Astrocyte of the hippocampus (primary cell): ENCODE results near the gene EVC2.
"Not testable (repeated sequence)": the region's sequence is repeated elsewhere in the genome, so short reads cannot be mapped to it uniquely, and the experiment has no call there.

Experiments
- DNase-seq: peaks from one replicate; pipeline ENCODE4 v3.0.0; 2011; ENCODE audit warnings: low read depth, low spot score

EVC2 gene

GRCh38 chr4:5746829-5747737 is 38.7 kb upstream of the EVC2 start:
- DNase-seq, result peak; percentile 75

- no peak for DNase-seq
Observed at GRCh38 chr4:5746250-5746649, 37.9 kb upstream of the EVC2 start.

- DNase-seq, result no peak
Observed at GRCh38 chr4:5742968-5743367, 34.6 kb upstream of the EVC2 start.

- no peak for DNase-seq
Observed at GRCh38 chr4:5742388-5742787, 34.0 kb upstream of the EVC2 start.

GRCh38 chr4:5738061-5738460 is 29.7 kb upstream of the EVC2 start:
- DNase-seq, result no peak

DNA sequence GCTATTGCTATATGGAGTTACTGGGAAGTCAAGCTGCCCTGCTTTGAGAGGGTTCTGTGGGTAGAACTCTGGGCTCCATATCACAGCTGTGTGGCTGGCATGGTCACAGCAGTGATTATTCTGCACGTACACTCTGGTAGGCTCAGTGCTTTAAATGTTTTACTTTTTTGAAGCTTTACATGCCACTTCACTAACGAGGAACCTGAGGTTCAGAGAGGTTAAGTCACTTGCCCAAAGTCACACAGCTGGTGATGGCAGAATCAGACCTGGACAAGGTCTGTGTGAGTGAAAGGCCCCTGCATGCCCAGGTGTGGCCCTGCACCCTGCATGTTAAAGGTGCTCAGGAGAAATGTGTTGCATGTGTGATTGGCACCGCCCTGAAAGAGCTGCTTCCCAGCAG is 27.1 kb upstream of the EVC2 start:
- no peak for DNase-seq

DNA sequence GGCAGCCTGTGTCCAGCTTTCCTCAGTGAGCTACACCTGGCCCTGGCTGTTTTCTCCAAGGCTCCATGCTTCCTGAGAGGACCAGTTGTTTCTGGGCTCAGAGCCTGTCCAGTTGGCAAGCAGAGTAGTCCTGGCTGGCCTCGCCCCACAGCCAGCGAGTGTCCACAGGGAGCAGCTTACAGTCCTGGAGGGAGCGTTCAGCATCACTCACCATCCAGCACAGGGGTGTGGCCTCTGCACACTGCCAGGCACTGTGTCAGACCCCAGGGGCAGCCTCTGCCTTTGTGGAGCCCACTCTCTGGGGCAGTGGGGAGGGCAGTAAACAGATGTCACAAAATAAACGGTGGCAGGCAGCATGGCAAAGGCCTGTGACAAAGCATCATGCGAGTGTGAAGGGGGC is 26.5 kb upstream of the EVC2 start:
- no peak for DNase-seq

DNA sequence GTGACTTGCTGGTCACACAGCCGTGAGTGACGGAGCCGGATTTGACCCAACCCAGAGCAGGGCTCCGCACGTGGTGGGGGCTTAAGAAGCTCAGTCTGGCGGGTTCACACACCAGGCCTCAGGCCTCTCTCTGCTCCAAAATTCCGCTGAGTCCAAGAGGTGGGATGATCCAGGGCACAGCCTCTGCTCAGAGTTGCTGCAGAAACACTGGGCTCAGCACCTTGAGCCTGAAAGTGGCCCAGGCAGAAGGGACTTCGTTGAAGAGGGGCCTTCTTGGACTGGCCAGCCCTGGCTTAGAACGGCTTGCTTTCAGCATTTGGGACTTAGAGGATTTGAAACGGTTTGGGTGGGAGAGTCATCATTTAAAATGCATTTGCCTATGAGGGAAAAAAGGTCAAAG is 23.8 kb upstream of the EVC2 start:
- no peak for DNase-seq

GRCh38 chr4:5730993-5731990 is 22.9 kb upstream of the EVC2 start:
- DNase-seq, result no peak

- DNase-seq, result no peak
Observed at GRCh38 chr4:5730436-5730835, 22.1 kb upstream of the EVC2 start.

GRCh38 chr4:5728412-5728811 is 20.1 kb upstream of the EVC2 start:
- not testable (repeated sequence) for DNase-seq

GRCh38 chr4:5724377-5724776 is 16.0 kb upstream of the EVC2 start:
- no peak for DNase-seq

DNA sequence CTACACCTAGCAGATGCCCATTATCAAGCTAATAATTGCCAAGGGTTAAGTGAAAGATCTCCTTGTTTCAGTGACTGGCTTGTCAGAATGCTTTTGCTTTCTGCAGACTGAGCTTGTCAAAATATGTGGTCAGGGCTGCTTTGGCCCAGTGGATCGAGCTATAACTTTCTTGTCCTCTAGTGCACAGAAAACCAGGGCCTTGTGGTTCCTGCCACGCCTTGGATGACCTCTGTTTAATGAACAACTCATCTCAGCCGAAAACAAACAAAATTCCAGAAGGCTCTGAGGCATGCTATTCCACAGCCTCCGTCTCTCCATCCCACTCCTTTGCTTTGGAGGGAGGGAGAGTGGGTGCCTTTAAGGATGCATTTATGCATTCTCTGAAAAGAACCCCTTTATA is 14.0 kb upstream of the EVC2 start:
- DNase-seq, result peak; percentile 66

- DNase-seq, result no peak
Observed at GRCh38 chr4:5721923-5722322, 13.6 kb upstream of the EVC2 start.

DNA sequence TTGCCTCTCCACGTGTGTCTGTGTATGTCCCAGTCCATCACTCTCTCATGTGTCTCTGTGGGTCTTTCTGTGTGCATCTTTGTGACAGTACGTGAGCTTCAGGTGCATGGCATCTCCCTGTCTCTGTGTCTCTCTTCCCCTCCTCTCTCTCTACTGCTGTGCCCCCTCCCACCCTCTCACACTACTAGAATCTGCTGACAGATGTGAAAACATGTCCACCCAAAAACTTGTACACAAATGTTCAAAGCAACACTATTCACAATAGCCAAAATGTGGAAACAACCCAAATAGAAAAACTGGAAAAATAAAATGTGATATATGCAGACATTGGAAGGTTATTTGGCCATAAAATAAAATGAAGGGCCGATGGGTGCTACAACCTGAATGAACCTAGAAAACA is 12.6 kb upstream of the EVC2 start:
- no peak for DNase-seq

DNA sequence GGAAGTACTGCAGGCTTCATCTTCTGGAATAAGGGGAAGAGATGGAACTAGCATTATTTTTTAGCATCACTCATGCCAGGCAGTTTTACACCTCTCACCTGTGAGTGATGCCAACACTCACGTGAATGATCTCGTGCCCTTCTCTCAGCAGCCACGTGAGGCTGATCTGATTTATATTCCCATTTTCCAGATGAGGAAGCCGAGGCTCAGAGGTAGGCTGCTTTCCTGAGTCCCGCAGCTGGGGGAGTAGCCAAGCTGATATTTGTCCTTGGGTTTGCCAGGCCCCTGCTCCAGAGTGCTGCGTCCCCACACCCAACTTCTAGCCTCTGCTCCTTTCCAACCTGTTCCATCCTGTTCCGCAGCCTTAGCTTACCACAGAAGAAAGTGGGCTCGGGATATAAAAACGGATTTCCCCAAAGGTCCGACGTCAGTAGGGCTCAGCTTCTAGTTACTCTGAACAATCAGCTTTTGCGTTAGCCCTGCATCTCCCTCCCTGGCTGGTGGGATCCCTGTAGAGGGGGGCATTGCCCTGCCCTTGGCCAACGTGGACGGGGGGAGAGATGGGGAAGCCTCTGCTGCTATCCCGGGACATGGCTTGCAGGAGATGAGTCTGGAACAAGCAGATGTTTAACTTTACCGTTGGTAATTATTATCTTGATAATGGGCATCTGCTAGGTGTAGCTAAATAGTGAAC is 11.9 kb upstream of the EVC2 start:
- no peak for DNase-seq

DNA sequence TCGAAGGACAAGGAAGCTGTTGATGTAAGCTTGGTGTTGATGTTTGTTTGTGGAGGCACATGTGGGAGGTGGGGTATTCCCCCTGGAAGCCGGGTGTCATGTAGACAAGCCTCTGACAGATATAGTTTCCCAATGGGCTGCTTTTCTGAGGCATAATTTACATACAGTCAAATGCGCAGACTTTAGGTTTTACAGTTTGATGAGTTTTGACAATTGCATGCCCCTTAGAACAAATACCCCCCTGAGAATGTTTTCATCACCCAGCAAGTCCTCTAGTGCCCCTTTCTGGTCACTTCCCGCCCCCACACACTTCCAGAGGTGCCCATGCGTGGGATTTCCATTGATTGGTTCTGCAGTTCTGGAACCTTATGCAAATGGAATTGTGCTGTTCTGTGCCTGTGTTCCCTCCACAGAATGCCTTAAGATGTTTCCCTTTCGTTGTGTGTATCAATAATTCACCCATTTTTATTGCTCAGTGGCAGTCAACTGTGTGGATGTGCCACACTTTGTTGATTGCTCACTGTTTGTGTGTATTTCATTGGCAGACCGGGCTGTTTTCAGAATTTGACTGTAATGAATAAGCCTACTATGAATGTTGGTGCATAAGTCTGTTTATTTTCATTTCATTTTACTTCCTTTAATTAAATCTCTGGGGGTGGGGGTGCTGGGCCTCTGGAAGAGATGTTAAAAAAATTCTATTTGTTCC is 11.1 kb upstream of the EVC2 start:
- no peak for DNase-seq

DNA sequence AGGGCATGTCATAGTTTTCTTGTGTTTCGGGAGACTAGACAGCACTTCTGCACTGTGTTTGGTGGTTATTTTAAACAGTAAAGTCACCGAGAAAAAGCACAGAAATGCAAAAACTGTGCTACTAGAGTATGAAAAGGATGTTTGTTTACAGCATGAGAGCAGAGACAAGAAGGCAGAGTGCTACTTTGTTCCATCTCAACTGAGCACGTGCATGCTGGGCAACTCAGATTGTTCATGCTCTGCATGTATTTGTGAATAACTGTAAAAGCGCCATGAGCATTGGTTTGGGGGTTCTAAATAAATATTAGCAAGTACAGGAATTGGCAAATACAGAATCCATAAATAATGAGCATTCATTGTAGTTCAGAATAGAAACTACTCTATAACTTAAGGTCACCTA is 10.1 kb upstream of the EVC2 start:
- DNase-seq, result no peak

DNA sequence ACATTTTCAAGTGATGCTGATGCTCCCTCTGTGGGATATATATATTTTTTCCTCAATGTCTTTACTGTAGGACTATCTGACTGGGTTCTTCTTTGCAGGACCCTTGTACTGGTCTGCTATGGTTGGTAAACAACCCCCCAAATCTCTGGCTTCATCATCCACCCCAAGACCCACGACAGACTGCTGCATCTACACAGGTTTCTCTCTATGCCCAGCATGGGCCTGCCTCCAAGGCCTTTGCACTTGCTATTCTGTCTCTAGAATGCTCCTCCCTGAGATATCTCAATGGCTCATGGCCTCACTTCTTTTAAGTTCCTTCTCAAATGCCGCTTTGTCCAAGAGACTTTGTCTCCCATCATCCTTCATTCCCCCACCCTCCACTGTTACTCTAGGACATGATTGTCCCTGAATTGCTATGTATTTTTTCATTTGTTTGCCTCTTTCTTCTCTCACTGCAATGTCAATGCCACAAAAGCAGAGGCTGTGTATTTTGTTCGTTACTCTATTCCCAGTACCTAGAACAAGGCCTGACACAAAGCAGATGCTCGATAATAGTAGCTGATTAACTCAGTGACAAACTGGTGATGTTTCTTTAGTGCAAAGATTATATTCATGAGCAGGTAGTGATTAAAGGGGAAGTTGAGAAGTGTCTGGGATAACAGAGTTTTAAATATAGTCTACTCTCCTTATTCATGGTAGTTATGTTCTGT is 9.2 kb upstream of the EVC2 start:
- DNase-seq, result no peak

DNA sequence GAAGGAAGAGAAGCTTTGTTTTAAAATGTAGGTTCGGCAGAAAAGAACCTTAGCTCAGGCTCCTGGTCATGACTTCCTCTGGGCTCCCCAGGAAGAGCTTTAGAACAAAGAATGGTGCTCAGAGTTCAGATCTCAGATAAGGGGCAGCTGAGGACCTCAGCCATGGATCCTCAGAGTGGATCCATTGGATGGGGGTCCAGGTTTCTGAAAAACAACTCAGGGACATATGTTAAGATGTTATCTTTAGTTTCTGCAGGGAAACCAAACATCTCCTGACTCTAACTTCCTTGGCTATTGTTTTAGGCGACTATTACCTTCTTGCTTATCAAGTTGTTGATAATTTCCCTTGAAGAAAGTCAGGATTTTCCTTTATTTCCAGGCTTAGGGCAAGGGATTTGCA is 8.0 kb upstream of the EVC2 start:
- DNase-seq, result no peak

GRCh38 chr4:5715357-5715756 is 7.0 kb upstream of the EVC2 start:
- no peak for DNase-seq
